HG03097 (cell line): ENCODE results near the gene CDT1.

Experiments used
- ATAC-seq: cut with Tn5 transposase; IDR thresholded peaks from one replicate; pipeline ENCODE4 v1.9.1; 2021; ENCODE audit not compliant: unreplicated experiment, low FRiP score

CDT1 gene

DNA sequence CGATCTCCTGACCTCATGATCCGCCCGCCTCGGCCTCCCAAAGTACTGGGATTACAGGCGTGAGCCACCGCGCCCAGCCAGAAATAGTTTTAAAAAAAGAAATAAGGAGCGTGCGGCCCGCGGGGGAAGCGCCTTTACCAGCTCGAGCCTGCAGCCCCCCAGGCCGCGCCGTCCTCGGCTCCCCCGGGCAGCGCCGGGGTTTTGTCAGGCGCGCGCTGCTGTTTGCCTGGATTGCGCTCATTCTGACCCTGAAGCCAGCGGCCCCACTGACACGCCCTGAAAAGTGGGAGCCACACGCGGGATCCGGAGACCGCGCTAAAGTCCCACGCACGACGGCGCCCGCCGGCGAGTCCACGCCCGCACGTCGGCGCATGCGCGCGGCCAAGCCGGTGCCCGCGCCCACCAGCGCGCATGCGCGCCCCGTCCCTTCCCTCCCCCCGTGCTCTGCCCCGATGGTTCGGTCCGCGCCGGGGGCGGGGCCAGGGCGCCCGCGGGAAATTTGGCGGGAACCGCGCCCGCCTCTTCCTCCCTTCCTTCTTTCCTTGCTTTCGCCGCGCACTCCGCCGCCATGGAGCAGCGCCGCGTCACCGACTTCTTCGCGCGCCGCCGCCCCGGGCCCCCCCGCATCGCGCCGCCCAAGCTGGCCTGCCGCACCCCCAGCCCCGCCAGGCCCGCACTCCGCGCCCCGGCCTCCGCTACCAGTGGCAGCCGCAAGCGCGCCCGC is at the start of gene CDT1:
TSS of gene CDT1 (plus strand) at position 526 of the 724 bp plus-strand sequence. CDS start at position 569, 43 bp downstream.
- ATAC-seq, result peak; percentile 58

DNA sequence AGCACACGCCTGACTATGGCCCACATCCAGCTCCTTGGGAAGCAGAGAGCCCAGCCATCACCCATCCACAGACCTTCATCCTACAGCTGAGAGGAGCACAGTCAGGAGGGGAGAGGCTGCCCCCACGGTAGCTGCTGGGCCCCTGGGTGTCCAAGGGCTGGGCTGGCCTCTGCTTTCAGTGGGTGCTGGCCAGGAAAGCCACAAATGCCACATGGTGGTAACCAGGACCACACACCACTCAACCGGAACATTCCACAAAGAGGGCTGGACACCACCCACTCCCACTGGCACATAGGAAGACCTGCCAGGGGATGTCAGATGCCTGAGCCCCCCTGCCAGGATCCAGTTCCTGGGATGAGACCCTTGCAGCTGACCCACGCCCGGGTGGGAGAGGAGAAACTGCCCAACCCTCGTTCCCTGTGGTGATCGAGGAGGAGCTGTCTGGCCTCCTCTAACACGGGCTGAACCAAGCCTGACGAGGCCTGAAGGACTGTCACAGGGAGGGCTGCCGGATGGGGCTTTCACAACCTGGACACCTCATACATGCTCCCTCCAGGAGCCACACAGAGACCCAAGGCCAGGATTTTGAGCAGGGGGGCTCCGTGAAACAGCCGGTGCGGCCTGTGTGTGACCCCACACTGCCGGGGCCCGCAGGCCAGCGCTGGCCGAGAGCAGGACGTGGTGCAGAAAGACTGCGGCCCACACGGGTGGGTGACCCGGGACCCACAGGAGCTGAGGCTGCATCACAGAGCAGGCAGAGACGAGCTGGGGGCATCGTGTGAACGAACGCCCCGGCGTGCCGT is 49.3 kb upstream of the CDT1 start:
- ATAC-seq, result no peak

DNA sequence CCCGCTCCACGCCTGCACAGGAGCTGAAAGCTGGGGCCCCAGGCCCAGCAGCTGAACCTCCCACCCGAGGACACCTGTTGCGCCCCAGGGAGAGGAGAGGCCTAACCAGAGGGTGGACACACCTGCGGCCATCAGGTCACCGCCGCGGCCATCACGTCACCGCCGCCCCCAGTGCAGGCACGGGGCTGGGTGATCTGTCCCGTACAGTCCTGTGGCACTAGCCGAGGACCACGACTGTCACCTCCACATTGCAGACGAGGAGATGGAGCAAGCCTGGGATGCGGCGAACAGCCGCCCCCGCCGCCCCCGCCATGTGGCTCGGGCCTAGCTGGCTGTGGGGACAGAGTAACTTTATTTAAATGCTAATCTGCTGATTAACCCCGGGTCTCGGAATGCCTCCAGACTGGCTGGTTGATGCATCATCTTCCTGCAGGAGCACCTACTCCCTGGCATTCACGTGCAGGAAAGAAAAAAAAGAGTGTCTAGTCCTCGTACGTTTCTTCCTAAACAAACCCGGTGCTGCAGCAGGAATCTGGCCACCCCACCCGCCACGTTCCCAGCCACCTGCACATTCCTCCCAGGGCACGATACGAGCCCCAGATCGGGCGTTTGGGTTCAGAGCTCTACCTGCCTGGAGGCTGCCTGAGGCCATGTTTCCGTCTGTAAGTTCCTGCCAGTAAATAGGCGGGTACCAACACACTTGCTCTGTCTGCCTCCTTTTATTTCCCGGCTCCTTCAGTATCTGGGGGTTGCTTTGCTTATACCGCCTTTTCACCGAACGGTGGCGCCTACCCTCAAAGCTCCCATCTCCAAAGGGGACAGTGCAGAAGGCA is 48.5 kb upstream of the CDT1 start:
- no peak for ATAC-seq

GRCh38 chr16:88755745-88756443 is 47.7 kb upstream of the CDT1 start:
- ATAC-seq, result no peak

DNA sequence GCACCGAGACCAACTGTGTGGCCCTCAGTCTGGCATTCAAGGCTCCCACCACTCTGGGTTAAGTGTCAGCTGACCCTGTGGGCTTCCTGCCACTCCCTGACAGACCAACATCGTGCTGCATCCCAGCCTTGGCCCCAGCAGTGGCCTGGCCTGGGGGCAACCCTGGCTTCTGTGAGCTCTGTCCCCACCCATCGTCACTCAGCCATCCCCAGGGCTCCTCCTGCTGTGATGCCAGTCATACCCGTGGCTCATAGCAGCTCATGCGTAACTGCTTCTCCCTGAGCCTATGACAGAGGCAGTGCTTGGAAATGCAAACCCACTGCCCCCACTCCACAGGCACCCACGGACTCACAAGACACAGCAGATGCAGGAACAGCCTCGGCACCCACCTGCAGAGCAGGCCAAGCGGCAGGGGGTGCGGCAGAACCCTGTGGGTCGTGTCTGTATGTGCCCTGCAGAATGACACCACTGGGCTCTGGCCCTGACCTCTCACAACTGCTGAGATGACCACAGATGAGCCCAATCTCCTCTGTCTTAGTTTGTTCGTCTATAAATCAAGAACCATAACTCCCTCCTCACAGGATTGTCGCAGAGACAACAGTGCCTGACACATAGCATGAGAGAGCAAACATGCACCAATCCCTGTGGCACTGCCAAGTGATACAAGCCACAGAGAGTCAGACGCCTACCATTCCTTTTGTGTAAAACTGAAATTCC is 45.2 kb upstream of the CDT1 start:
- no peak for ATAC-seq

DNA sequence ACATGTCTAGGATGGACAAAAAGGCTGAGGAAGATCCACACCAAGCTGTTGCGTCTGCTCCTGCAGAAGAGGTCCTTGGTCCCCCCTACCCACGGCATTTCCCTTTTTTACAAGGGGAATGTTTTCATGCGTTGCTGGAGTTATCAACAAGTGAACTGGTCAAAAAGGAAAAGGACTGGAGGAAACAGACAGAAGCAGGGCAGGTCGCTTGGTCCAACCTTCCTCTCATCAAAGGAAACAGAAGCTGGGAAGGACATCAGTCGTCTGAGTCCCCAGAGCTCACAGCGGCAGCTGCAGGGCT is 44.7 kb upstream of the CDT1 start:
- no peak for ATAC-seq

DNA sequence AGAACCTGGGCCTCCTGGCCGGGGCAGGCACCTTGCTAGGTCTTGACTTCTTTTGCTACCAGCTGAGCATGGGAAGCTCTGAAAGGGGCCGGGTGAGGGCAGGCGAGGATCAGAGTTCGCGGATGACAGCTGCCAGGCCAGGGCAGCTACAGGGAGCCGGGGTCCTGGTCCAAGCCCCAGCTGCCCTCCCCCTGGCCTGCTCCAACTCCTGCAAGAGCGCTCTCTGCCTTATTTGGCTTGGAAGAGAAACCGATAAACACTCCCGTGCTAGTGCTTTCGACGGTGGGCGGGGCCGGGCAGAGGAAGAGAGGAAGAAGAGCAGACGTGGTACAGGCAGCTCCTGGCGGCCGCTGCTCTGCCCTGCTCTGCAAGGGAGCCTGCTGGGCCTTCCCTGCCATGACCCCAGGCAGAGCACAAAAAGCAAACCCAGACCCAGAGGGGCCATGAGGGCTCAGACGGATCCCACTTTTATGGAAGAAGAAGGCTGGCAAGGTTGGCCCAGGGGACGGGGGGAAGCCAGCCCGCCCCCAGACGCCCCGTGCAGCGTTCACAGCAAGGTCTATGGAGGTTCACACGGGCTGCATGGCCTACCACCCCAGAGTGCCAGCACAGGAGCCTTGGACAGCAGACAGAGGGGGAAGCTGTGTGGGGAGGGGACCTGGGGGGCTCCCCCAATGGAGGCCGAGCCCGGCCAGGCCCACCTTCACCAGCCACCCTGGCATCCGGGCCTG is 44.2 kb upstream of the CDT1 start:
- no peak for ATAC-seq

DNA sequence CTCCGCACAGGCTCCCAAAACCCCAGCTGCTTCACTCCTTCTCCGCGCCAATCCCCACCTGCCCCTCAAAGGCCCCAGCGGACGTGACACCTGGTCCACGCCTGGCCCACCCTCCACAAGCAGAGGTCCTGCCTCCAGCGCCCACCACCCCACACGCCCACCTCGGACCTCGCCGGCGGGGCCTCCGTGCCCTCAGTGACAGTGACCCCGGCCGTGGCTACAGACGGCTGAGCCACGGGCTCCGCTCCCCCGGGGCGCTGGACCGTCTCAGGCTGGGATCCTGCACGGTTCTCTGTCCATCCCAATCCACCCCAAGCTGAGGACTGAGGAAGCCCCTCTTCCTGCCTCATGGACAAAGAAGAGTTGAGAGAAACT is 43.6 kb upstream of the CDT1 start:
- no peak for ATAC-seq

GRCh38 chr16:88760424-88761142 is 43.0 kb upstream of the CDT1 start:
- no peak for ATAC-seq

- no peak for ATAC-seq
These were observed 42.5 kb upstream of the CDT1 start for GRCh38 chr16:88761143-88761534.

DNA sequence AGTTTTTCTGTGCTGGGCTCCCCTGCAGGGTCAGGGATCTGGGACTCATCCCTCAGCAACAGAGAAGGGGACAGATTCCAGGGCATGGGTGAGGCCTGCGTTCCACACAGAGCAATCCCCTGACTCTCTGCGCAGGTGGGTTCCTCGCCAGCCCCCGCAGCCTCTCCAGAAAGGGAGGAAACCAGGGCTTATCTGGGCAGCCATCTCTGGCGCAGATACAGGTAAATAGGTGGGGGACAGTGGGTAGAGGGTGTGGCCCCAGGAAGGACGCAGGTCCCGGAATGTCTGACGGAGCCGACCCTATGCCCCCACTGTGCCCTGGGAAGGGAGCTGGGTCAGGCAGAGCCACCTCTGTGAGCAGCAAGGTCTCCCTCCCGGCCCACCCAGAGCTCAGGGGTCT is 41.8 kb upstream of the CDT1 start:
- ATAC-seq, result no peak

GRCh38 chr16:88762258-88762870 is 41.2 kb upstream of the CDT1 start:
- ATAC-seq, result no peak

DNA sequence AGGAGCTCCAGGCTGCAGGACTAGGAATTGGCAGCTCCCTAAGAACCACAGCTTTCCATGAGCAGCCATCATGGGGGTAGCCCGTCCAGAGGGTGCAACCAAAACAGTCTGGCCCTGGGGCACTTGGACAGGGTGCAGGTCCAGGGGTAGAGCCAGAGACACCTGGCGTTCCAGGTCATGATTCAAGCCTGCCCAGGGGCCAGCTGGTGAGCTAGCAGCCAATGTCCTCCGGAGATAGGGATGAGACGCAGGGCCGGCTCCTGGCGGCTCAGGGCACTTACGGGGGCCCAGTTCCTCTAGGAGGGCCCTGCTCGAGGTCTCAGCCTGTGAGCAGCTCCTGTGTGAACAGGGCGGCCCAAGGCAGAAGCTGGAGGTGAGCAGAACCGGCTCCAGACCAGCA is 40.6 kb upstream of the CDT1 start:
- no peak for ATAC-seq

- ATAC-seq, result no peak
These were observed 40.0 kb upstream of the CDT1 start for GRCh38 chr16:88763502-88764053.

DNA sequence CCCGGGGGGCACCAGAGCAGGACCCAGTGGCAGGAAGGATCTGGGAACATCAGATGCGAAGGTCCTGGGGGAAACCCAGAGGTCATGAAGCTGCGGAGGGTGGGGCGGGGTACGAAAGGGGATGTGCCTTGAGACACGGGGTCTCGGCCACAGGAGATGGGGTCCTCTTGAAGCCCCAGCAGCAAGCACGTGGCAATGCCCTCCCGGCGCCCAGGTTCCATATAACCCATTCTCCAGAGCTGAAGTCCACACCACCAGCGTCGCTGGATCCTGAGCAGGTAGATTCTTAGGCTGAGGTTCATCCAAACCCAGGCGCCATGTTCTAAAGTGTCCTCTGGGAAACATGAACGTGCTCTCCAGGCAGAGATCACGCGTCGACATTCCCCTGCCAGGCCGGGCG is 39.5 kb upstream of the CDT1 start:
- no peak for ATAC-seq

DNA sequence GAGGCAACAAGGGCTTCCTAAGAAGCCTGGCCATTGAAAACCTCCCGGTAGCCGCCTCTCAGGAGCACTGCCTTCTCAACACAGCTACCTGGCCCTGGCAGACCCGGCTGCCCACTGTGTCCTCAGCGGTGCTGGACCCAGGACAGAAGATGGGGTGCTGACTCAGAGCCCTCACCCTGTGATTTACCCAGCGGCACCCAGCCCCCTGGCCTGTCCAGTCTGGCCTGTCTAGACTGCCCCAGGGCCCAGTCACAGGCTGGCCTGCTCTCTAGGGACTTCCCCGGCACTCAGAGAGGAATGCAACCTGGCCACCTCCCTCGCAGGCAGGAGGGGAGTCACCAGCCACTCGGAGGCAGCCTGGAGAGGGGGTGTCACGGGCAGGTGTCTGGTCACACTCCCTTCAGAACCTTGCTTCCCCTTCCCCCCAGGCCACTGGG is 38.7 kb upstream of the CDT1 start:
- no peak for ATAC-seq

DNA sequence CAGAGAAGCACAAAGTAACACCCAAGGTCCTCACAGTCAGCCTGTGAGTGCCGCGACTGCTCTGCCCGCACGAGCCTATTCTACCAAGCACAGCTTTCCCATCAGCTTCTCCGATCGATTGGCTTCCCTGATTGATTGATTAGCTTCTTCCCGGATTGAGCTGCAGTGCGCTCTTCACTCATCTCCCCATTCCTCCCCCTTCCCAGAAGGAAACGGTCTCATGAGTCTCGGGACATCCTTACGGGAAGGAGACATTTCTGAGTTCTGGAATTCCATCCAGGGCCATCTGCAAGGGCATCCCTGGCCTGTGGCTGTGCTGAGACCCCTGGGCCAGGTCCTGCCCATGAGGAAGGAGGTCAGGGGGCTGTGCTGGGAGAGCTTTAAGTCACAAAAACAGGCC is 36.6 kb upstream of the CDT1 start:
- ATAC-seq, result no peak

- ATAC-seq, result no peak
These were observed 36.0 kb upstream of the CDT1 start for GRCh38 chr16:88767546-88768070.
